Stimulated activated CD4-positive, alpha-beta T cell treated with anti-CD3 and anti-CD28 coated beads, Interleukin-15, amount 100 ng/mL, for 48 hours (primary cell): ENCODE measurements around the gene STPG2.
"Not testable (repeated sequence)": the region's sequence is repeated elsewhere in the genome, so short reads cannot be mapped to it uniquely, and the experiment has no call there.

Source experiments
- DNase-seq, 2 donors: peaks; one replicate each; pipeline ENCODE4 v3.0.0-alpha.2; 2020; ENCODE audit warnings: low read depth in 2 of 2

The STPG2 gene

GRCh38 chr4:97639961-97640360 lies 503.3 kb downstream of the STPG2 start:
- DNase-seq, result no peak

- not testable (repeated sequence) for DNase-seq
These were observed 509.4 kb downstream of the STPG2 start for GRCh38 chr4:97633831-97634230.

- DNase-seq, result no peak
These were observed 515.5 kb downstream of the STPG2 start for GRCh38 chr4:97627750-97628149.

GRCh38 chr4:97624204-97624603 lies 519.1 kb downstream of the STPG2 start:
- no peak for DNase-seq

GRCh38 chr4:97605932-97606331 lies 537.3 kb downstream of the STPG2 start:
- DNase-seq, result no peak

GRCh38 chr4:97593248-97593647 lies 550.0 kb downstream of the STPG2 start:
- no peak for DNase-seq

GRCh38 chr4:97590266-97590665 lies 553.0 kb downstream of the STPG2 start:
- no peak for DNase-seq

GRCh38 chr4:97589481-97590196 lies 553.6 kb downstream of the STPG2 start:
- no peak for DNase-seq

GRCh38 chr4:97587912-97588311 lies 555.4 kb downstream of the STPG2 start:
- no peak for DNase-seq

- no peak for DNase-seq
These were observed 558.0 kb downstream of the STPG2 start for GRCh38 chr4:97585274-97585673.

- DNase-seq, result no peak
These were observed 560.4 kb downstream of the STPG2 start for GRCh38 chr4:97582890-97583289.

- no peak for DNase-seq
These were observed 566.3 kb downstream of the STPG2 start for GRCh38 chr4:97577004-97577403.

- no peak for DNase-seq
These were observed 583.3 kb downstream of the STPG2 start for GRCh38 chr4:97560009-97560408.

- no peak for DNase-seq
These were observed 585.0 kb downstream of the STPG2 start for GRCh38 chr4:97558204-97558778.

- DNase-seq, result not testable (repeated sequence)
These were observed 592.6 kb downstream of the STPG2 start for GRCh38 chr4:97550637-97551036.

- DNase-seq, result no peak
These were observed 594.2 kb downstream of the STPG2 start for GRCh38 chr4:97548943-97549583.

GRCh38 chr4:97548186-97548585 lies 595.1 kb downstream of the STPG2 start:
- no peak for DNase-seq

GRCh38 chr4:97531351-97531750 lies 611.9 kb downstream of the STPG2 start:
- DNase-seq, result no peak

GRCh38 chr4:97530676-97531075 lies 612.6 kb downstream of the STPG2 start:
- no peak for DNase-seq

- DNase-seq, result no peak
These were observed 618.0 kb downstream of the STPG2 start for GRCh38 chr4:97525236-97525635.

GRCh38 chr4:97517939-97518338 lies 625.3 kb downstream of the STPG2 start:
- no peak for DNase-seq

GRCh38 chr4:97513917-97514316 lies 629.4 kb downstream of the STPG2 start:
- DNase-seq, result no peak
